ENCODE data around the gene TGFBR3.

The TGFBR3 gene

GRCh38 chr1:91776068-91776794 is 109.7 kb downstream of the TGFBR3 start:
- no peak for DNase-seq

GRCh38 chr1:91775227-91775626 is 110.7 kb downstream of the TGFBR3 start:
- no peak for DNase-seq

- no peak for DNase-seq
Measured at GRCh38 chr1:91774520-91775203, 111.3 kb downstream of the TGFBR3 start.

GRCh38 chr1:91771717-91772116 is 114.2 kb downstream of the TGFBR3 start:
- no peak for DNase-seq

- DNase-seq: no peak
Measured at GRCh38 chr1:91770667-91771268, 115.2 kb downstream of the TGFBR3 start.

- DNase-seq: no peak
Measured at GRCh38 chr1:91769742-91770141, 116.2 kb downstream of the TGFBR3 start.

GRCh38 chr1:91768786-91769725 is 116.9 kb downstream of the TGFBR3 start:
- DNase-seq: no peak

- DNase-seq: no peak
Measured at GRCh38 chr1:91768120-91768519, 117.8 kb downstream of the TGFBR3 start.

GRCh38 chr1:91766883-91767282 is 119.1 kb downstream of the TGFBR3 start:
- no peak for DNase-seq

GRCh38 chr1:91765880-91766443 is 120.0 kb downstream of the TGFBR3 start:
- no peak for DNase-seq

GRCh38 chr1:91765293-91765692 is 120.7 kb downstream of the TGFBR3 start:
- no peak for DNase-seq

GRCh38 chr1:91764471-91765115 is 121.4 kb downstream of the TGFBR3 start:
- no peak for DNase-seq

- no peak for DNase-seq
Measured at GRCh38 chr1:91763252-91763651, 122.7 kb downstream of the TGFBR3 start.

- DNase-seq: no peak
Measured at GRCh38 chr1:91761295-91761721, 124.6 kb downstream of the TGFBR3 start.

- no peak for DNase-seq
Measured at GRCh38 chr1:91760512-91760911, 125.4 kb downstream of the TGFBR3 start.

- no peak for DNase-seq
Measured at GRCh38 chr1:91759076-91759475, 126.9 kb downstream of the TGFBR3 start.

- no peak for DNase-seq
Measured at GRCh38 chr1:91757763-91758460, 128.0 kb downstream of the TGFBR3 start.

- DNase-seq: no peak
Measured at GRCh38 chr1:91755702-91756287, 130.2 kb downstream of the TGFBR3 start.

GRCh38 chr1:91754816-91755580 is 131.0 kb downstream of the TGFBR3 start:
- DNase-seq: no peak

GRCh38 chr1:91754348-91754747 is 131.6 kb downstream of the TGFBR3 start:
- DNase-seq: no peak

All from KG1 (cell line).